ENCODE data around the gene SPG11.
"Not testable (repeated sequence)": the region's sequence is repeated elsewhere in the genome, so short reads cannot be mapped to it uniquely, and the experiment has no call there.

The SPG11 gene

DNA sequence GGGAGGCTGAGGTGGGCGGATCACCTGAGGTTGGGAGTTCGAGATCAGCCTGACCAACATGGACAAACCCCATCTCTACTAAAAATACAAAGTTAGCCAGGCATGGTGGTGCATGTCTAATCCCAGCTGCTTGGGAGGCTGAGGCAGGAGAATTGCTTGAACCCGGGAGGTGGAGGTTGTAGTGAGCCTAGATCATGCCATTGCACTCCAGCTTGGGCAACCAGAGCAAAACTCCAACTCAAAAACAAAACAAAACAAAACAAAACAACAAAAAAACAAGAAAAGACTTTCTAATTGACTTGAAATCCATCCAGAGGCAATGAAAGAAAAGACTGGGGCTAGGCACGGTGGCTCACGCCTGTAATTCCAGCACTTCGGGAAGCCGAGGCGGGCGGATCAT is 114.3 kb downstream of the SPG11 start:
- not testable (repeated sequence) for DNase-seq

DNA sequence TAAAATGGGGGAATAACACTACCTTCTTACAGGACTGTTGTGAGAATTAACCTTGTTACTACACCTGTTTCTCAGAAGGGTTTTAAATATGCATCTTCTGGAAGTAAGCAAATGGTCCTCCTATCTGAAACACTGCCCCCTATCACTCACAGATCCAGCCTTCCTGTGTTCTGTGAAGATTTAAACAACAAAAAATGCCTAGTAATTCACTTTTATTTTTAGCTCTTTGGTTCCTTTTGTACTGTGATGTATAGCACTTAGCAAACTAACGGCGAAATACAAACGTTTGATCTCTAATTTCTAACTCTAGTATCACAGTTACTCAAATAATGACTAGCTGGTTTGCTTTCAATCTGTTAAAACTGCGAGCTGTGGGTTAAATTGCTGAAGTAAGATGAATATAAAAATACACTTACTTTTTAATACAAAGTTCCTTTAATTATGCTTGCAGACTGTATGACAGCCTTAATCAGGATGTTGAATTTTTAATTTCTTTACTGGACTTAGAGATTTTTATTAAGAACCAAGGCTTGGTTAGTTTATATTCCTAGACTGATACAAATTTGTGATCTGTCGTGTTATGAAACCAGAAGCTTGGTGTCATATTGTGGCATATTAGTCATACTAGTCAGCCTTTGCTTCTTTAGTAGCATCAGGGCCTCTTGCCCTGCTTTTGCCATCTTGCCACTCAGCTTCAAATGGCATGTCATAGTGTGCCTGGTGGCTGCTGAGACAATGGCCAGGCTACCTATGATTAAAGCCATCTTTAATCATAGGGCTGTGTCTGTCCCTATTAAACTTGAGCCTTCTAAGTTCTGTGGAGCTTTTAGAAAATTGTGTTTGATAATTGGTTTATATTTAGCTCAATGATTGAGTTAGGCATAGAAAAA is 117.3 kb downstream of the SPG11 start:
- DNase-seq, result no peak

GRCh38 chr15:44544745-44545144 is 118.7 kb downstream of the SPG11 start:
- DNase-seq, result not testable (repeated sequence)

DNA sequence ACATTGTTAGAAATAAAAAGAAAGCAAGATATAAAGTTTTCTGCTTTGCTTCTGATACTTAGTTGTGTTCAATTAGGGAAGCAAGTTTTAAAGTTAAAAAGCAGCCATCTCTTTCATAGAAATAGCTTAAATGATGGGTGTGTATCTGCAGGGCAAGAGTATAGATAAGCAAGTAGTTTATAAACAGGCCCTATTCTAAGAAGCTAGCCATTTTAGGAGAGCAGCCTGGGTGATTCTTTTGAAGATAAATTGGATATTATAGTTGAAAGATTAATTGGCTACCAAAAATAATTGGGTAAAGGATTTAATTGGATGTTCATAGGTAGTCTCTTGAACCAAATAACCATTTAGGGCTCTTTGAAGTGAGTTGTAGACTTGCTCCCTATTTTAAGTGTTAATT is 120.9 kb downstream of the SPG11 start:
- no peak for DNase-seq

DNA sequence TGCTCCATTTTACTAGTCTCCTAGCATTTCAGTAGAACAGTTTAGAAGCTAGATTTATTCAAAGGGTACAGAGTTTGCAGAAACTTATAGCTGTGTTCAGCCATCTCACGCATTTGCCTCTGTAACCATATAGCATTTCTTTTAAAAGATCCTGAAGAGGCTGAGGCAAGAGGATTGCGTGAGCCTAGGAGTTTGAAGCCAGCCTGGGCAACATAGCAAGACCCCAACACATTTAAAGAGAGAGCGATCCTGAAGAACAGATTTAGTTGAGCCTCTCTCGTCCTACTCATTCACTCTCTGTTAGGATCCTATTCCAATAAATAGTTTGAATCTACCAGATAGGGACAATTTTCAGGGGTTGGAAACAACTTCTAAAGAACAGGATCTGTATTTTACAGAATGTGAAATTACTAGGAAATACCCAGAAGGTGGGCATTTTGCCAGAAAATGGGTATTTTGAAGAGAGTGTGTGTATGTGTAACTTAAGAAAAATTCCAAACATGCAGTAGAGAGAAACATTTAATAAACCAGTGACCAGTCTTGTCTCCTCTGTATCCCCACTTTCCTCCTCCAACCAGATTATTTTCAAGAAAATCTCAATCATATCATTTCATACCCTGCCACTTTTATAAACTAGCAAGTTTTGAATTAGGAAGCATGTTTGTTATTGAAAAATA is 122.0 kb downstream of the SPG11 start:
- no peak for DNase-seq

DNA sequence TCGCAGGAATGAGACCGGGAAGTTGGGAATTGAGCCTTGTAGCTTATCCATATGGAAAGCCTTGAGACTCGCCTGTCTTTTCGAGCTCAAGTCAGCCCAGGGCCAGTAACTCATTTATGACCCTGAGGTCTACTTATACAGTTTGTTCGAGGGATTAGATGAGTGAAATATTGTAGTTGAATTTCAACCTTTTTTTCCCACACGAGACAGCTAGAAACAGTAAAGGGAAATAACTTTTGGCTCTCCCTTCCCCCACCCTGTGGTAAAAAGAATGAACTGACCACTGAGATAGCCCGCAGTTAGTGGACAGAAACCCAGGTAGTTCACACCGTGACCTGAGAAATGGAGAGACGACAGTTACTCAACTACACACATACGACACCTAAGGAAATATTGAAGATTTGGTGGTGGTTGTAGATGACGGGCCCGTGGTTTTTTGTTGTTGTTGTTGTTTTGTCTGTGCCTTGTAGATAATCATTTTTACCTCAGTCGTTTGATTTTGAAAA is 125.7 kb downstream of the SPG11 start:
- no peak for DNase-seq

GRCh38 chr15:44536962-44537734 is 126.3 kb downstream of the SPG11 start, which contains the start of gene EIF3J:
Gene EIF3J, plus strand, starts transcription at chr15:44537147. Its CDS starts 48 bp downstream, at chr15:44537195.
- DNase-seq, result peak; percentile 92

- peak; percentile 92 for DNase-seq
Measured at GRCh38 chr15:44536302-44536961, 127.0 kb downstream of the SPG11 start.

- no peak for DNase-seq
Measured at GRCh38 chr15:44535523-44536301, 127.8 kb downstream of the SPG11 start.

DNA sequence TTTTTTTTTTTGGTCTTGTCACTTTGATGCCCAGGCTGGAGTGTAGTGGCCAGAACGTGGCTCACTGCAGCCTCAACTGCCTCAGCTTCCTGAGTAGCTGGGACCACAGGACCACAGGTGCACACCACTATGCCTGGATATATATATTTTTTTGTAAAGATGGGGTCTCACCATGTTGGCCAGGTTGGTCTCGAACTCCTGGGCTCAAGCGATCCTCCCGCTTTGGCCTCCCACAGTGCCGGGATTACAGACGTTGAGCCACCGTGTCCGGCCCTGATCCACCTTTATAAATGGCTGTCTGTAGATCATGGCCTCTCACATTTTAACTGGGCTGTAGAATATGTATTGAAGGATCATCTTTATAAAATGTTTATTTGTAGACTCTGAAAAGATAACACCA is 128.4 kb downstream of the SPG11 start:
- DNase-seq, result no peak

DNA sequence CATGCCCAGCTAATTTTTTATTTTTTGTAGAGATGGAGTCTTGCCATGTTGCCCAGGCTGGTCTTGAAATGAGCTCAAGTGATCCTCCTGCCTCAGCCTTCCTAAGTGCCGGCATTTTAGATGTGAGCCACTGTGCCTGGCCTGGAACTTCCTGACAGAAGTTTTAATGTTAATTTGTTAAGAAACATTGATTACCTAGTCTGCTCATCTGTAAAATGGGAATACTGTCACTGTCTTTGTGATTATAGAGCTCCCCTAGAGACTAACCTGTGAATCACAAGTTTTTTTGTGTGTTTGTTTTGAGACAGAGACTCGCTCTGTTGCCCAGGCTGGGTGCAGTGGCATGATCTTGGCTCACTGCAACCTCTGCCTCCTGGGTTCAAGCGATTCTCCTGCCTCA is 130.8 kb downstream of the SPG11 start:
- DNase-seq, result no peak

- not testable (repeated sequence) for DNase-seq
Measured at GRCh38 chr15:44532275-44532674, 131.2 kb downstream of the SPG11 start.

- no peak for DNase-seq
Measured at GRCh38 chr15:44530653-44531052, 132.8 kb downstream of the SPG11 start.

DNA sequence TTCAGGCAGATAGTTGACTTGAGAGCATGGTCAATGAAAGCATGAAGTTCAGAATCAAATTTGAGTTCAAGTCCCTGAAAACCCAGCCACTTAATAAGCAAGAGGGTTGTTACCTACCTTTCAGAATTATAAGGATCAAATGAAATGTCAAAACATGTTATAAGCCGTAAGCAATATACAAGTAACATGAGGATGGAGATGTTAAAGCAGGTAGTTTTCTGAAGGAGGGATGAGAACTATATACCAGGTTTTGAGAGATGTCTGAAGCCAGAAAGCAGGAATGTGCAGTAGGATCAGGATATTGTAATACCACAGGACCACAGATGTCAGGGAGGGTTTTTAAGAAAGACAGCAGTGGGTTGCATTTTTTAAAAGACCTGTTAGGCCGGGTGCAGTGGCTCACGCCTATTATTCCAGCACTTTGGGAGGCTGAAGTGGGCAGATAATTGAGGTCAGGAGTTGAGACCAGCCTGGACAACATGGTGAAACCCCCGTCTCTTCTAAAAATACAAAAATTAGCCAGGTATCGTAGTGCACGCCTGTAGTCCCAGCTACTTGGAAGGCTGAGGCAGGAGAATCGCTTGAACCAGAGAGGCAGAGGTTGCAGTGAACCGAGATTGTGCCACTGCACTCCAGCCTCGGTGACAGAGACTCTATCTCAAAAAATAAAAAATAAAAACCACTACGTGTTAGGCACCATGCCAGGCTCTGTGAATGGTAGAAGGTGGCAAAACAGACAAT is 133.4 kb downstream of the SPG11 start:
- DNase-seq, result no peak

DNA sequence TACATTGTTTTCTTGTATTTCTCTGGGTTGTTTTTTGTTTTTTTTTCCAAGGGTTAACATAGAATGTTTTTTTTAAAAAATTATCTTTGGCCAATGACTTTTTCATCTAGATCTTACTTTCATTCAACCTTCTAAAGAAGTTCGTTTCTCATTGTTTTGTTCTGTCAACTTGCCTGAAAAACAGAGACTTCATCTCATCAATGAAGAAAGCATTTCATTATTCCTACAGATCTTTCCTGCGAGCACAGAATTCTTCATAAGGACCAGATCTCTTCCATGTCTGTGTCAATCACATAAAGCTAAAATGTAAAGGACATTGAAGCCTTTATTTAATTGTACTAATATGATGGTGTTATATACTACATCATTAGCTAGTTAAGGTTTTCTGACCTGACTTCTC is 136.2 kb downstream of the SPG11 start:
- DNase-seq, result no peak

DNA sequence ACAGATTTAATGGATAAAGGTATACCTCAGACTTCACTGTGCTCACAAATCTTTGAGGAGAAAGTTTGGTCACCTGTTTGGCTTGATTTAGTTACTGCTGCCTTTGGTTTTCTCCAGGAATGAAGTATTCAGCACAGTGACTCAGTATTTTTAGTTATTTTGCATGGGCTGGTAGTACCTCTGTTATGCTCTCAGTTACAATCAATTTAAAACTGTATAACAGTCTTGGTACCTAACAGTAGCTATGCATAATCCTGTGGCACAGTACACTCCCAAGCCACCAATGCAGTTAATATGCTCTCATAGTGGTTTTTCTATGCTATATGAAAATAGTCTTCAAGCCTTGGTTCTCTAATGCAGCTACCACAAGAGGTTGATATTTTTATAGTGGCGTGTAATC is 138.4 kb downstream of the SPG11 start:
- DNase-seq, result no peak

GRCh38 chr15:44519537-44519936 is 143.9 kb downstream of the SPG11 start:
- DNase-seq, result no peak

- no peak for DNase-seq
Measured at GRCh38 chr15:44516436-44516835, 147.0 kb downstream of the SPG11 start.
